ENCODE data around the gene MAML3.
A peak's percentile ranks its signal among the peaks of the same experiment; 100 is the strongest.

The MAML3 gene

GRCh38 chr4:140096921-140097320 is 57.1 kb downstream of the MAML3 start:
- no peak overlapping the region for H3K4ac ChIP-seq (ENCODE audit: low read length)
- H3K14ac ChIP-seq (ENCODE audit: low read length) = no peak overlapping the region
- no peaks in the 10 kb centered on the region for H3K79me1 ChIP-seq (ENCODE audit: low read depth, low read length)
- H3K18ac ChIP-seq (ENCODE audit: low read length) = no peak overlapping the region
- no peak overlapping the region for H2BK12ac ChIP-seq (ENCODE audit: low read length)
- no peaks in the 10 kb centered on the region for H3K27me3 ChIP-seq (ENCODE audit: control insufficient read depth in 3 of 3, insufficient read depth in 3 of 3, low read depth in 1 of 3, low read length in 3 of 3)
- no peak overlapping the region for H2BK120ac ChIP-seq (ENCODE audit: low read depth, low read length)
- no peak overlapping the region for H2BK15ac ChIP-seq (ENCODE audit: low read length)
- no peaks in the 10 kb centered on the region for H3K9me3 ChIP-seq (replicated peaks in 1 of 2; ENCODE audit: control insufficient read depth in 2 of 2, insufficient read depth in 1 of 2, low read depth in 1 of 2, low read length in 2 of 2)
- H3K27ac ChIP-seq (replicated peaks; ENCODE audit: low read length) = no peak overlapping the region
- H4K91ac ChIP-seq (ENCODE audit: low read depth, low read length, poor library complexity) = no peak overlapping the region
- no peak for DNase-seq (ENCODE audit: low spot score)
- H3K36me3 ChIP-seq (replicated peaks in 1 of 2; ENCODE audit: control insufficient read depth in 2 of 2, insufficient read depth in 2 of 2, low read length in 2 of 2) = no peaks in the 10 kb centered on the region
- H3K9ac ChIP-seq (ENCODE audit: low read depth, low read length, poor library complexity) = no peak overlapping the region
- no peak overlapping the region for H2AK5ac ChIP-seq (ENCODE audit: low read depth, low read length)
- H3K4me2 ChIP-seq (ENCODE audit: insufficient read depth, low read length, poor library complexity, severe bottlenecking) = no peak overlapping the region
- no peak overlapping the region for H3K23ac ChIP-seq (ENCODE audit: low read depth, low read length, poor library complexity)
- H4K8ac ChIP-seq (ENCODE audit: low read depth, low read length) = no peak overlapping the region
- WGBS, 2 donors (ENCODE audit: extremely low coverage in 2 of 2, insufficient read length in 2 of 2, insufficient replicate concordance in 1 of 2) = no CpG with 5 or more reads among the region's 2 CpGs
- peaks cover 28 to 33% of the 10 kb centered on the region in 2 donors for H3K4me1 ChIP-seq (ENCODE audit: control insufficient read depth in 2 of 2, insufficient read depth in 1 of 2, low read depth in 1 of 2, low read length in 2 of 2)
- no peak overlapping the region for H3K4me3 ChIP-seq (ENCODE audit: low read length in 2 of 2)
- no peak overlapping the region for H2BK5ac ChIP-seq (ENCODE audit: low read length)
- no peak overlapping the region for H2AFZ ChIP-seq (ENCODE audit: low read length)

- Histone ChIP-seq H3K23ac (ENCODE audit: low read depth, low read length, poor library complexity) (no peak overlapping the region), H3K9me3 (replicated peaks in 1 of 2; ENCODE audit: control insufficient read depth in 2 of 2, insufficient read depth in 1 of 2, low read depth in 1 of 2, low read length in 2 of 2) (no peaks in the 10 kb centered on the region), H3K36me3 (replicated peaks in 1 of 2; ENCODE audit: control insufficient read depth in 2 of 2, insufficient read depth in 2 of 2, low read length in 2 of 2) (no peaks in the 10 kb centered on the region), H2BK15ac (ENCODE audit: low read length) (no peak overlapping the region), H2BK5ac (ENCODE audit: low read length) (no peak overlapping the region), H3K4ac (ENCODE audit: low read length) (no peak overlapping the region), H3K27me3 (ENCODE audit: control insufficient read depth in 3 of 3, insufficient read depth in 3 of 3, low read depth in 1 of 3, low read length in 3 of 3) (no peaks in the 10 kb centered on the region), H2BK12ac (ENCODE audit: low read length) (no peak overlapping the region), H3K18ac (ENCODE audit: low read length) (no peak overlapping the region), H3K4me2 (ENCODE audit: insufficient read depth, low read length, poor library complexity, severe bottlenecking) (no peak overlapping the region), H2AFZ (ENCODE audit: low read length) (no peak overlapping the region), H2AK5ac (ENCODE audit: low read depth, low read length) (no peak overlapping the region), H3K4me3 (ENCODE audit: low read length in 2 of 2) (no peak overlapping the region), H3K14ac (ENCODE audit: low read length) (no peak overlapping the region), H3K9ac (ENCODE audit: low read depth, low read length, poor library complexity) (no peak overlapping the region), H4K91ac (ENCODE audit: low read depth, low read length, poor library complexity) (no peak overlapping the region), H4K8ac (ENCODE audit: low read depth, low read length) (no peak overlapping the region), H2BK120ac (ENCODE audit: low read depth, low read length) (no peak overlapping the region), H3K79me1 (ENCODE audit: low read depth, low read length) (no peaks in the 10 kb centered on the region), H3K4me1 (ENCODE audit: control insufficient read depth in 2 of 2, insufficient read depth in 1 of 2, low read depth in 1 of 2, low read length in 2 of 2) (peaks cover 31 to 33% of the 10 kb centered on the region in 2 donors), H3K27ac (replicated peaks; ENCODE audit: low read length) (no peak overlapping the region)
- no peak for DNase-seq (ENCODE audit: low spot score)
- WGBS, 2 donors (ENCODE audit: extremely low coverage in 2 of 2, insufficient read length in 2 of 2, insufficient replicate concordance in 1 of 2) = no CpG with 5 or more reads among the region's 5 CpGs
Measured at GRCh38 chr4:140096483-140096861, 57.5 kb downstream of the MAML3 start.

DNA sequence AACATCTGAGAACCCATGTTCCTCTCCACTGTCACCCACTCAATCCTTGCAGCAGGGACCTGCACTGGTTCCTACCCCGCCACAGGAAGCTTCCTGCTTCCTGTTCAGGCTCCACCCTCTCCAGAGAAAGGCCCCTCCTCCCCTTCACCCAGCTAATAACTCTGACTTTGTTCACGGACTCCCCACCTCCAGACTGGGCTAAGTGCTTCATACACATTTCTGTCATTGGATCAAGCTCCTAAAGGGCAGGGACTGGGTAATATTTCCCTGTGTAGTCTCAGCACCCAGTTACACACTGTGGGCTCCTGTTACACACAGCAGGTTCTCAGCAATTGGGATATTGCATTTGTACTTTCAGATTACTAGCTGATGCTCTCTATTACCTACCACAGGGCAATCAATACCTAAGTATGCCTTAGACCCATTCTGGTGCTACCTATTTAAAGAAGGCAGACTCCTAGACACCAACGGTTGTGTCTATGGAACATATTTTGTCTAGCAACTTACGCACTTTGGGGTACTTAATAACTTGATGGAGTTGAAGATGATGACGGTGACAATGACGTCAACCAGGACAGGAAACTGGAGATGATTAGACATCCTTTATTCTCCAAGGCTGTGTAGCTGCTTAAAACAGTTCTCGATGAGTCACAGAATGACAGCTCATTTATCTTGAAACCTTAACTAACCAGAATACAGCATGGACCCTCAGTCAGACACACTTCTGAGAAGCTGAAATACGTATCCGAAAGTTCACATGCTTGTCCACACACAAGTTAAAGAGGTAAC is 58.1 kb downstream of the MAML3 start:
- H2BK120ac ChIP-seq (ENCODE audit: low read depth, low read length) = no peak overlapping the region
- H2BK5ac ChIP-seq (ENCODE audit: low read length) = no peak overlapping the region
- H3K4me2 ChIP-seq (ENCODE audit: insufficient read depth, low read length, poor library complexity, severe bottlenecking) = no peak overlapping the region
- no peaks in the 10 kb centered on the region for H3K36me3 ChIP-seq (replicated peaks in 1 of 2; ENCODE audit: control insufficient read depth in 2 of 2, insufficient read depth in 2 of 2, low read length in 2 of 2)
- DNase-seq (ENCODE audit: low spot score) = no peak
- WGBS, 2 donors (ENCODE audit: extremely low coverage in 2 of 2, insufficient read length in 2 of 2, insufficient replicate concordance in 1 of 2) = no CpG with 5 or more reads among the region's 9 CpGs
- H2AK5ac ChIP-seq (ENCODE audit: low read depth, low read length) = no peak overlapping the region
- no peak overlapping the region for H3K4me3 ChIP-seq (ENCODE audit: low read length in 2 of 2)
- no peak overlapping the region for H2BK15ac ChIP-seq (ENCODE audit: low read length)
- H3K23ac ChIP-seq (ENCODE audit: low read depth, low read length, poor library complexity) = no peak overlapping the region
- H3K27ac ChIP-seq (replicated peaks; ENCODE audit: low read length) = no peak overlapping the region
- H3K9me3 ChIP-seq (replicated peaks in 1 of 2; ENCODE audit: control insufficient read depth in 2 of 2, insufficient read depth in 1 of 2, low read depth in 1 of 2, low read length in 2 of 2) = no peaks in the 10 kb centered on the region
- H3K14ac ChIP-seq (ENCODE audit: low read length) = no peak overlapping the region
- no peaks in the 10 kb centered on the region for H3K79me1 ChIP-seq (ENCODE audit: low read depth, low read length)
- no peak overlapping the region for H2BK12ac ChIP-seq (ENCODE audit: low read length)
- H3K27me3 ChIP-seq (ENCODE audit: control insufficient read depth in 3 of 3, insufficient read depth in 3 of 3, low read depth in 1 of 3, low read length in 3 of 3) = no peaks in the 10 kb centered on the region
- no peak overlapping the region for H3K18ac ChIP-seq (ENCODE audit: low read length)
- peaks cover 31 to 33% of the 10 kb centered on the region in 2 donors for H3K4me1 ChIP-seq (ENCODE audit: control insufficient read depth in 2 of 2, insufficient read depth in 1 of 2, low read depth in 1 of 2, low read length in 2 of 2)
- no peak overlapping the region for H4K8ac ChIP-seq (ENCODE audit: low read depth, low read length)
- H4K91ac ChIP-seq (ENCODE audit: low read depth, low read length, poor library complexity) = no peak overlapping the region
- H3K4ac ChIP-seq (ENCODE audit: low read length) = no peak overlapping the region
- H3K9ac ChIP-seq (ENCODE audit: low read depth, low read length, poor library complexity) = no peak overlapping the region
- no peak overlapping the region for H2AFZ ChIP-seq (ENCODE audit: low read length)

DNA sequence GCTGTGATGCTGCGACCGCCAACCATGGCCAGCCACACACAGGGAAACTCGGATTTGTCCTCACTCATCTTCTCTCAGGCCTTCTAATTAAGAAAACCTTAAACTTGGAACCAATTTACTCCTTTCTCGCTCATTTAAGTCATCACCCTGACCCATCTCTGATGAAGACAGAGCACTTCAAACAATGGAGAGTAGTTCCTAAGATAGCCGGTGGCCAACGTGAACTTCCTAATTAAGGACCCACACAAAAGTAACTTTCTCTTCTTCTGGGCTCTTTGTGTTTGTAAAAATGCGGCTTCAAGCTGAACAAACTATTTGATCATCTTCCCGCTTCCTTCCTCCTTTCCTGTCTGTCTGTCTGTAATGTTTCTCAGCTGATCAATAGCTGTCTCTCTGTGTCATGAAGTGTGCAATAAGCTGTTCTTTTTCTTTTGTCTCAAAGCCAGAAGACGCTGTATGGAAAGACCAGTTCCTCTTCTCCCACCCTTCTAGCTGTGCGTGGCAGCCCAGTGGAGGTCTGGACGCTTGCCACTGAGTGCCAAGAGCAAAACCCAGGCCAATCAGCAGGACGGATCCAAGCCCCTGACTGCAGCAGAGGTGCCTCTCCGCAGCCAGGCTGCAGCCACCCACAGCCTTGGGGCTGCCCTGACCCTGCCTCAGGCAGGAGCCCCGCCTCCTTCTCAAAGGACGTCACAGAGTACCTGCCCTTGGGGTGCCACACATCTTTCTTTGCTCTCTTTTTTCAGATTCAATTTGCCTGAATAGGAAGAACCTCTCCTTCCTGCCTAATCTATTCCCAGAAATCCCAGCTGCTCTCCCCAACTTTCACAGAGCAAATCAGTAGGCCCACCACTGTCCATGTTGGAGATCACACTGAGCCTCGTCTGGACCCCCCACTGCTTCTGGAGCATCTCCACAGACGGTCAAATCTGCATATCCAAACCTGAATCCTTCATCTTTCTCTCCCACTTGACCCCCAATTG is 59.3 kb downstream of the MAML3 start:
- no CpG with 5 or more reads among the region's 17 CpGs for WGBS, 2 donors (ENCODE audit: extremely low coverage in 2 of 2, insufficient read length in 2 of 2, insufficient replicate concordance in 1 of 2)
- Histone ChIP-seq H4K8ac (ENCODE audit: low read depth, low read length) (no peak overlapping the region), H3K4ac (ENCODE audit: low read length) (no peak overlapping the region), H2AFZ (ENCODE audit: low read length) (no peak overlapping the region), H2BK120ac (ENCODE audit: low read depth, low read length) (no peak overlapping the region), H3K9ac (ENCODE audit: low read depth, low read length, poor library complexity) (no peak overlapping the region), H3K36me3 (replicated peaks in 1 of 2; ENCODE audit: control insufficient read depth in 2 of 2, insufficient read depth in 2 of 2, low read length in 2 of 2) (no peaks in the 10 kb centered on the region), H3K23ac (ENCODE audit: low read depth, low read length, poor library complexity) (no peak overlapping the region), H4K91ac (ENCODE audit: low read depth, low read length, poor library complexity) (no peak overlapping the region), H2BK15ac (ENCODE audit: low read length) (no peak overlapping the region), H2BK5ac (ENCODE audit: low read length) (no peak overlapping the region), H3K4me3 (ENCODE audit: low read length in 2 of 2) (no peak overlapping the region), H2BK12ac (ENCODE audit: low read length) (no peak overlapping the region), H3K9me3 (replicated peaks in 1 of 2; ENCODE audit: control insufficient read depth in 2 of 2, insufficient read depth in 1 of 2, low read depth in 1 of 2, low read length in 2 of 2) (no peaks in the 10 kb centered on the region), H3K18ac (ENCODE audit: low read length) (peak overlapping the region; percentile 73), H3K27me3 (ENCODE audit: control insufficient read depth in 3 of 3, insufficient read depth in 3 of 3, low read depth in 1 of 3, low read length in 3 of 3) (no peaks in the 10 kb centered on the region), H3K4me2 (ENCODE audit: insufficient read depth, low read length, poor library complexity, severe bottlenecking) (no peak overlapping the region), H3K14ac (ENCODE audit: low read length) (no peak overlapping the region), H3K79me1 (ENCODE audit: low read depth, low read length) (no peaks in the 10 kb centered on the region), H2AK5ac (ENCODE audit: low read depth, low read length) (peak overlapping the region; percentile 6), H3K27ac (replicated peaks; ENCODE audit: low read length) (no peak overlapping the region), H3K4me1 (ENCODE audit: control insufficient read depth in 2 of 2, insufficient read depth in 1 of 2, low read depth in 1 of 2, low read length in 2 of 2) (peaks cover 33 to 36% of the 10 kb centered on the region in 2 donors)
- DNase-seq (ENCODE audit: low spot score) = no peak
